Epidermal melanocyte (primary cell): ENCODE measurements around the gene TRIM7.
"Not testable (repeated sequence)": the region's sequence is repeated elsewhere in the genome, so short reads cannot be mapped to it uniquely, and the experiment has no call there.

Source experiments
- DNase-seq: peaks from one replicate; pipeline ENCODE4 v3.0.0; 2011; ENCODE audit warnings: low spot score; ENCODE audit not compliant: insufficient read length

The TRIM7 gene

DNA sequence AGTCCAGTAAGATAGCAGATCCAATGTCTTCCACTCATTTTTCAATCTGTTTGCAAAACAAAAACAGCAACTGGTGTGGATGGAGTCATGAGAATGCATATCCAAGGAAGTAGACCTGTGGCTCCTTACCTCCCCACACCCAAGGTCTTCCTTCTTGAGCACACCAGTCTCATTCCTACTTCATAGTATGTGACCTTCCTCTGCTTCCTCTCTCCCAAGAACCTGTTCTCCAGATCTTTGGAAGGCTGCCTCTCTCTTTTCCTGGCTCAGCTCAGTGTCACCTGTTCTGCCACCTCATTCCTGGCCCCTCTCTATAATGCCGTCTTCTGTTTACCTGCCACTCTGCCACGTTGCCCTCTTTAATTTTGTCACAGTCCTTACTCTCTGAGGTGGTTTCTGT is 7.9 kb upstream of the TRIM7 start:
- no peak for DNase-seq

DNA sequence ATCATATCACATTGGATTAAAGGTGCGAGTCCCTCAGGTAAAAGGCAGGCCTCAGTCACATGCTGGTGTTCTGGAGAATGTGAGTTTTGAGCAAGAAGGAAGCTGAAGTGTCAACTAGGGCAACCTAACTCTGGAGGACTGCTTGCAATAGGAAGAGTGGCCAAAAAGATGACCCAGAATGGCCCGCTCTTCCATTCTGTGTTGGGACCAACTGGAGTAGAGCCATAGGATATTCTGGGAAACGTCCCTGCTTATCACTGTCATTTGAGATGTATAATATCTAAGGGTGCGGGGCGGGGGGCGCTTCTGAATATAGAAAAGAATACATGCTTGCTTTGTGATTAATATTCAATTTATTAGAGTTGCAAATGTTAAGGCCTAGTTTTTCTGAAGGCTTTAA is 7.1 kb upstream of the TRIM7 start:
- DNase-seq = no peak

DNA sequence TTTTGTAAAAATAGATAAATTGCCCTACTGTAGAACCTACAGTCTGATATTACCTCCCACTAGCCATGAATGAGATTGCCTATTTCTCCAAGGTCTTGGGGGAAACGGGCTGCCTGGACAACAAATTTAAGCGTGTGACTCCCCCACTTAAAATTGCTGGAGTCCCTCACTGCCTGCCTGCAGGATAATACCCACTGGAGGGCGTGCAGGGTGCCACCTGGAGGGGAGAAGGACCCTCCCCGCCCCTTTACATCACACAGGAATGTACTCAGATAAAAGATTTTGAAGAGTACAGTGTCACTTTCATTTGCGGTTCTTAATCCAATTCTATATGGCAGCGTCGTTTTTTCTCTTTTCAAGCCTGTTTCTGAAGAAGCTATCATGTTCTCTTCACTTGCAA is 6.2 kb upstream of the TRIM7 start:
- DNase-seq = no peak

DNA sequence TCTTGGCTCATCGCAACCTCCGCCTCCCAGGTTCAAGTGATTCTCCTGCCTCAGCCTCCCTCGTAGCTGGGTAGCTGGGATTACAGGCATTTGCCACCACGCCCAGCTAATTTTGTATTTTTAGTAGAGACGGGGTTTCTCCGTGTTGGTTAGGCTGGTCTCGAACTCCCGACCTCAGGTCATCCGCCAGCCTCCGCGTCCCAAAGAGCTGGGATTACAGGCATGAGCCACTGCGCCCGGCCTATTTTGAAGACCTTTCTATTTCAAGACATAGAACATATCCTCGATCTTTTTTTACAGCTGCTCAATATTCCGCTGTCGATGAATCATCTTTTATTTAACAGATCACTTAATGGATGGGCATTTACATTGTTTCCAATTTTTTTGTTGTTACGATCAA is 5.7 kb upstream of the TRIM7 start:
- DNase-seq = not testable (repeated sequence)

DNA sequence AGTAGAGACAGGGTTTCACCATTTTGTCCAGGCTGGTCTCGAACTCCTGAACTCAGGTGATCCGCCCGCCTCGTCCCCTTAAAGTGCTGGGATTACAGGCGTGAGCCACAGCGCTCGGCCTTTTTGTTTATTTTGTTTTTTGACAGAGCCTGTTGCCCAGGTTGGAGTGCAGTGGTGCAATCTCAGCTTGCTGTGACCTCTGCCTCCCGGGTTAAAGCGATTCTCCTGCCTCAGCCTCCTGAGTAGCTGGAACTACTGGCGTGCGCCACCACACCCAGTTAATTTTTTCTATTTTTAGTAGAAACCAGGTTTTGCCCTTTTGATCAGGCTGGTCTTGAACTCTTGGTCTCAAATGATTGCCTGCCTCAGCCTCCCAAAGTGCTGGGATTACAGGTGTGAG is 5.2 kb upstream of the TRIM7 start:
- DNase-seq = not testable (repeated sequence)

DNA sequence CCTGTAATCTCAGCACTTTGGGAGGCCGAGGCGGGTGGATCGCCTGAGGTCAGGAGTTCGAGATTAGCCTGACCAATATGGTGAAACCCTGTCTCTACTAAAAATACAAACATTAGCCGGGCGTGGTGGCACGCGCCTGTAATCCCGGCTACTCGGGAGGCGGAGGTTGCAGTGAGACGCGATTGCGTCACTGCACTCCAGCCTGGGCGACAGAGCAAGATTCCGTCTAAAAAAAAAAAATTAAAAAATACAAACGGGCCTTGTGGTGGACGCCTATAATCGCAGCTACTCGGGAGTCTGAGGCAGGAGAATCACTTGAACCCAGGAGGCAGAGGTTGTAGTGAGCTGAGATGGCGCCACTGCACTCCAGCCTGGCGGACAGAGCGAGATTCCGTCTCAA is 4.0 kb upstream of the TRIM7 start:
- DNase-seq = not testable (repeated sequence)

- no peak for DNase-seq
These were observed 2.9 kb upstream of the TRIM7 start for GRCh38 chr5:181207960-181208253.

- no peak for DNase-seq
These were observed 2.4 kb upstream of the TRIM7 start for GRCh38 chr5:181207214-181207959.

DNA sequence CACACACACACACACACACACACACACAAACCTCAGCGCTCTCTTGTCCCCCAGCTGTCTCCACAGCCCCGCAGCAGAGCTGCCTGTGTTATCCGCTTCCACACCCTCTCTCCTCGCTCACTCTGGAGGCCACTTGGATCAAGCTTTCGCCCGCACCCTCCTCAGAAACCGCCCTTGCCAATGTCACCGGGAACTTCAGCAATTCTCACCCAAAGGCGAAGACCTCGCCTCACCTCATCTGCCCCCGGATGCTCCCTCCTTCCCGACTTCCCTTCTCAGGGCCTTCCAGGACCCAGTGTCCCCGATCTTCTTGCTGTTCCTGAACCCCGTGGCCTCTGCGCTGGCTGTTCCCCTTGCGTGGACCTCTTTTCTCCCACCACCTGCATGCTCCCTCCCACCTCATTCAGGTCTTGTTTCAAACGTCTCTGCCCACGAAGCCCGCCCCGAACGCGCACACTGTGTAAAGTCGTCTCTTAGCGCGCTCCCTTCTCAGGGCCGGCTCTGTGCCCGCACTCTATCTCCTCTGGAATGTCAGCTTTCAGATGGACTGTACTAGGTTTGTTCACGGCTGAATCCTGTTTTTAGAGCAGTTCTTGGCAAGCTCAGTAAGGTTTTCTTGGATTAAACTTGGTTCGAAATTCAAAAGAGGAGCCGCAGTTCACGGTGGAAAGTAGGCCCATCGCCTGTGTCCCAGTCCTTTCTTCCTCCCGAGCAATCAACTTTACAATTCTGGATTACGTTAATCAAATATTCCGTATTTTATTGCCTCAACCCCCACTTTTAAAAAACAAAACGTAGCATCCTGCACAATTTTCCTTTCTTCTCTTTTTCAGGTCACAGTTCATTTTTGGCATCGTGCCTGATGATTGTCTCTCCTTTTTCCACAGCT is 1.0 kb upstream of the TRIM7 start:
- DNase-seq = no peak

DNA sequence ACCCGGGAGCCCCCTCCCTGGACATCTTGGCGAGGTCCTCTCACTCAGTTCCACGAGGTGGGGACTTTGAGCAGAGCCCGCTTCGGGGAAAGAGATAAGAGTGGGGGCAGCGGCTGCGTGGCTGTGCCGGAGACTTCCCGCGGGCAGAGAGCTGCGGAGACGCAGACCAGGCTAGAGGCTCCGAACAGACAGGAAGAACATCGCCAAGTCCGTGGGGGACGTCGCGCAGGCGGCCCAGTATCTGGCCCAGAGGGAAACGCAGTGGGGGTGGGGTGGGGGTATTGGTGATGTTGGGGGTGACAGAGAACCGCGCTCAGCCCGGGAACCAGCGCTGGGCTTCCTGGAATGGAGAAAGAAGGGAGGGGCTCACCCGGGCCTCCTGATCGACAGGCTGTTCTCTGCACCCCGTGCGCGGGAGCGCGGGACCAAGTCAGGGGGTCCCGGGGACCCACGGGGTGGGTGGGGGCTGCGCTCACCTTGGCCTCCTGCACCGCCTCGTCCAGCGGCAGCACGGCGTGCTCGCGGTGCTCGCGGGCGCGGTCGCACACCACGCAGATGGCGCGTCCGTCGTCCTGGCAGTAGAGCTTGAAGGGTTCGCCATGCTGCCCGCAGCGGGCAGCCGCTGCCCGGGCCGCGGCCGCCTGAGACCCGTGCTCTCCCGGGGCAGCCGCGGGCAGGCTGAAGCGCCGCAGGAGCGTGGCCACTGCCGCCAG is 727 bp downstream of the TRIM7 start:
- DNase-seq = no peak

- no peak for DNase-seq
These were observed 1.3 kb downstream of the TRIM7 start for GRCh38 chr5:181203777-181204112.

- DNase-seq = no peak
These were observed 1.8 kb downstream of the TRIM7 start for GRCh38 chr5:181203093-181203711.

DNA sequence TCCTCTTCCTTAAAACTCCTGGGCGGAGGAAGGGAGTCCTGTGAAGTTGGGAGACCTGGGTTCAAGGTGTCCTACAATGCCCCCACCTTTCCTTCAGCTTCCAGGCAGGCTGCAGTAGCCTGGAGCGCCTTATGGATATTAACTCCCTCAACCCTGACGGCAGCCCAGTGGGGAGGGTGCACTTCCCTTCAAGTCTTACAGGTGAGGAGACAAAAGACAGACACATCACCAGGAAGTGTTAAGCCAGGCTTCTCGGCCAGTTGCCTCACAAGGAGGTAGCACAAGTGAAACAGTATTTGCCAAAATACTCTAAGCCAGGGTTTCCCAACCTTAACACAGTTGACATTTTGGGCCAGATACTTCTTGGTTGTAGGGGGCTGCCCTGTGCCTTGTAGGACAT is 4.2 kb downstream of the TRIM7 start:
- DNase-seq = no peak

DNA sequence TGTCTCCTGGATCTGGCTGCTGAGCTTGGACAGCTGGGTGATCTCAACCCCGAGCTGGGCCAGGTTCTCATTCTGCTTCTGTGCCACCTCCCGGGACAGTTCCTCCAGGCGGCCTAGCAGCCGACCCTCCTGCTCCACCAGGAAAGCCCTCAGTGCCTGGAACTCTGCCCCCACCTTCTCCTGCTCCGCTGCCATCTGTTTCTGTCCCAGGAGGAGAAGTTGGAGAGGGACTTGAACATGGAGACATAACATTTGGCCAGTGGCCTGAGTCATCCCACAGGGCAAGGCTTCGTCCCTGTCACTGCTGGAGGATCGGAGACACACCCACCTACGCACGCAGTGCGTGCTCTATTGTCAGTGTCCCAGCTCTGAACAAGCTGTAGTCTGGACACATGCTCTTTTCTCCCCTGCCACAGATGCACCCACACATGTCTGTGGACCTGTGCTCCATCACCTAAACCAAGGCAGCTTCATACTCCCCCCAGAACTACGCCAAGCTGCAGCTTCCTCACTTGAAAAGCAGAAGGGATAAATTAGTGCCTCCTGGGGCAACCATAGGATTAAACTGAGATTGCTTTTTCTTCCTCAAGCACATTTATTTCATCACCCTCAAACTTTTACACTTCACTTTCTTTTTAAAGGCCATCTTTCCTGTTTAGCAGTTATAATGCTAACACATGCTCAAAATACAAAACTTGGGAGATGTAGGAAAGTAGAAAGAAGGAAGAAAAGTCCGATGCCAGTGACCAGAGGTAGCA is 4.9 kb downstream of the TRIM7 start:
- DNase-seq = no peak

GRCh38 chr5:181198905-181199519 is 6.0 kb downstream of the TRIM7 start:
- no peak for DNase-seq

GRCh38 chr5:181198106-181198685 is 6.8 kb downstream of the TRIM7 start:
- DNase-seq = no peak

- DNase-seq = no peak
These were observed 7.6 kb downstream of the TRIM7 start for GRCh38 chr5:181197326-181197951.

- DNase-seq = no peak
These were observed 9.7 kb downstream of the TRIM7 start for GRCh38 chr5:181195249-181195761.

DNA sequence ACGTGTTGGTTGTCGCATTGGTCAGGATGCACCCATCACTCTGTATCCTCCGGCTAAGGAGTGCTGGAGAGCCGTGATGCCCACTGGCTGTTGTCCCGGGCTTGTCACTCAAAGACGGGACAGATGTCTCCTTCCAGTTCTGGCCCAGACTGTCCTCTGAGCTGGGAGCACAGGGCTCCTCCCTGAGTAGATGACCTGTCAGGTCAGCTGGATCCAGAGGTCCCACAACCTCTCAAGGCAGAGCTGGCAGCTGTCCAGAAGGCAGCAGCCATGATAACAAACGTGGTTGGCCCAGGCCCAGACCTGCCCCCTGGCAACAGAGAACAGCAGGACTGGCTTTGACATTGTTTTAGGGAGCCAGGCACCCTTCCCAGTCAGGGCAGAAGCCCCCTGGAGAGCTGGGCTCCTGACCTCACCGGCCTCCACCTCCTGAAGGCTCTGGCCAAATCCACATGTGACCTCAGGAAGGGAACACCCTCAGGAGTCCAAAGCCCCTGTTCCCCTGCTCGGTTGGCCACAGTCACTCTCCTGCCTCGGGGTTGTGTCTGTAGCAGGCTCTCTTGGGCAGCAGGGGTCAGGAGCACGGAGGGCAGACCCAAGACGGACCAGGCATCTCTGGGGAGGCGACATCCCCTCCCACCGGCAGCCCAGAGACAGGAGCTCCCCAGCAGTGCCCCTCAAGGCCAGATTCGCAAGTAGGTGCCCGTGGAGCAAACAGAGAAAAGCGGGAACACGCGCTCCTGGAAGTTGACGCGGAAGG is 10.3 kb downstream of the TRIM7 start:
- no peak for DNase-seq
